Anterior cingulate cortex (tissue), 58 donors: ENCODE results near the gene APOOL.
"Not testable (repeated sequence)": the region's sequence is repeated elsewhere in the genome, so short reads cannot be mapped to it uniquely, and the experiment has no call there.

Source experiments
- DNase-seq, 58 donors: peaks; one replicate each; lab custom pipeline; 2025; lab: John Stamatoyannopoulos, UW

The APOOL gene

GRCh38 chrX:85065512-85066198 is 62.0 kb downstream of the APOOL start:
- no peak for DNase-seq

- not testable (repeated sequence) for DNase-seq
These were observed 73.6 kb downstream of the APOOL start for GRCh38 chrX:85077247-85077646.

GRCh38 chrX:85084770-85085393 is 81.2 kb downstream of the APOOL start:
- DNase-seq = peak in 5 of 58 donors; percentile 0 to 14 (median 10)

- DNase-seq = no peak
These were observed 85.7 kb downstream of the APOOL start for GRCh38 chrX:85089321-85089840.

GRCh38 chrX:85107407-85107806 is 103.7 kb downstream of the APOOL start:
- DNase-seq = peak in 1 of 58 donors; percentile 0

GRCh38 chrX:85108165-85108564 is 104.5 kb downstream of the APOOL start:
- no peak for DNase-seq

- DNase-seq = no peak
These were observed 105.6 kb downstream of the APOOL start for GRCh38 chrX:85109235-85109634.

- DNase-seq = no peak
These were observed 107.7 kb downstream of the APOOL start for GRCh38 chrX:85111347-85111746.

- no peak for DNase-seq
These were observed 108.6 kb downstream of the APOOL start for GRCh38 chrX:85112293-85112692.

GRCh38 chrX:85113746-85114145 is 110.1 kb downstream of the APOOL start:
- no peak for DNase-seq

GRCh38 chrX:85114171-85114570 is 110.5 kb downstream of the APOOL start:
- DNase-seq = no peak

GRCh38 chrX:85114776-85115175 is 111.1 kb downstream of the APOOL start:
- DNase-seq = no peak

- no peak for DNase-seq
These were observed 111.6 kb downstream of the APOOL start for GRCh38 chrX:85115252-85115651.

GRCh38 chrX:85136409-85136808 is 132.7 kb downstream of the APOOL start:
- no peak for DNase-seq

- no peak for DNase-seq
These were observed 135.7 kb downstream of the APOOL start for GRCh38 chrX:85139422-85139821.

- DNase-seq = no peak
These were observed 137.3 kb downstream of the APOOL start for GRCh38 chrX:85140964-85141363.
